Hematopoietic multipotent progenitor cell (in vitro differentiated cells): ENCODE data around the gene ACSBG1. TPM values are rescaled to one million over a fixed set of nuclear protein-coding genes. Genes with fewer than 3 reads are reported as not detected.
A peak's percentile ranks its signal among the peaks of the same experiment; 100 is the strongest.
"Not testable (repeated sequence)": the region's sequence is repeated elsewhere in the genome, so short reads cannot be mapped to it uniquely, and the experiment has no call there.

Experiments
- DNase-seq, 3 donors: peaks; one replicate each; pipeline ENCODE4 v3.0.0-alpha.2; 2011 to 2015; ENCODE audit warnings: low read depth in 2 of 3, low spot score in 2 of 3
- total RNA-seq: library from RNA; depleted of rRNA; stranded (reverse); fragments of >200 nt; gene quantifications from one replicate; pipeline ENCODE4 v1.2.3, GENCODE V29; 2012

The ACSBG1 gene
- total RNA-seq, 1 donor: under 0.01 TPM

DNA sequence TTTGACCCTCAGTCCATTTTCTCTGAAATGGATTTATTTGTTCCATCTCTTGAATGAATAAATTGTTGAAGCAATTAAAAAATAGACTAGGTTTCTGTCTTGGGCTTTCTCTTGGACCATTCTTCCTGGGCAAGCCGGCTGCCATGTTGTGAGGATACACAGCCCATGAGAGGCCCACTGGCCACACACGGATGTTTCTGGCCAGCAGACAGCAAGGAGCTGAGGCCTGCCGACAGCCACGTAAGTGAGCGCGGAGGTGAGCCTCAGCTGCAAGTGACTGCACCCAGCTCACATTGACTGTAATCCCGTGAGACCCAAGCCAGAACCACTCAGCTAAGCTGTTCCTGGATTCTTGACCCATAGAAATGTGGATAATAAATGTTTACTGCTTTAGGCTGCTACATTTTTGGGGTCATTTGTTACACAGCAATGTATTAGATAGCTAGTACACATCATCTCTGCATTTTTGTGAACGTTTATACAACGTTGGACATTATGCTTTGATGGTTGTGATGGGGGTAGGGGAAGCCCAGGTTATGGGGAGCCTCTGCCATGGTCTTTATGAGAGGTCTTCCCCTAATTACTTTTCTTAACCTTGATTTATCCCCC lies 62.4 kb downstream of the ACSBG1 start:
- no peak for DNase-seq

DNA sequence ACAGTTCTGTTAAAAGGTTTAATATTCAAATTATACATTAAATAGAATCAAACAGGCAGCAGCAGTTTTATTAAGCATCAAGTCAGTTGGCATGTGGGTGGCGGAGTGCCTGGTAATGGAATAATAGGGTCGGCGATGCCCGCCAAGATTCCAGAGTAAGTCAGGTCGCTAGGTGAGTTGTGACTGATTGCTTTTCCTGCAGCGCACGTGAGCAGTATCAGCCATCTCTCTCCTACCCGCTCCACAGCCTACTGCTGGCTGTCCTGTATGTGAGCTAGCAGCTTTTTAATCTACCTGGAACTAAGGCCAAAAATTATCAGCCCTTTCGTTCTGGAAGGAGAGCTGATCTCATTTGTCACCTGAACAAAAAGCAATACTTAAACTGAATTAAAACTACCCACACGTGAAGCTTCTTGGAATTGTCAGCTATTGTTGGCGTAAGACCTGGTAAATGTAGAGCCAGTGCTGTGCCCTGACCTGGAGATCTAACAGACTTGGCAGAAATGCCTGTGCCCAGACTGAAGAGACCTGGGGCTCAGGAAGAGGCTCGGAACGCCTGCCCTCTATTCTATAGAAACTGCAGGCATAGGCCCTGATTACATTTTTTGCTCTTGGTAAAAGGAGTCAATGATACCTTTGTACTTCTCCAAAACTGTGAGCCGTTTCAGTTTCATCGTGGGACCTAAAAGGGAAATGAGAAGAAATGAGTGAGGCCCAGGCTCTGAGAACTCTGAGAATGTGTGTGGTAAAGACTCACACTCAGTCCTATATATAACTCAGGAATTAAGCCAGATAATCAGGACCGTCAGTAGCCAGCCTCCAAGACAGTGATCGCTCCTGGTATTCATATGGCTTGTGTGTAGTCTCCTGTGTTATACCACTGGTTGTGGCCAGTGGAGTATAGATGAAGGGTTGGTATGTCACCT lies 63.3 kb downstream of the ACSBG1 start:
- peak in 1 of 3 donors; percentile 22 for DNase-seq

GRCh38 chr15:78168608-78169007 lies 65.8 kb downstream of the ACSBG1 start:
- peak in 1 of 3 donors; percentile 35 for DNase-seq

DNA sequence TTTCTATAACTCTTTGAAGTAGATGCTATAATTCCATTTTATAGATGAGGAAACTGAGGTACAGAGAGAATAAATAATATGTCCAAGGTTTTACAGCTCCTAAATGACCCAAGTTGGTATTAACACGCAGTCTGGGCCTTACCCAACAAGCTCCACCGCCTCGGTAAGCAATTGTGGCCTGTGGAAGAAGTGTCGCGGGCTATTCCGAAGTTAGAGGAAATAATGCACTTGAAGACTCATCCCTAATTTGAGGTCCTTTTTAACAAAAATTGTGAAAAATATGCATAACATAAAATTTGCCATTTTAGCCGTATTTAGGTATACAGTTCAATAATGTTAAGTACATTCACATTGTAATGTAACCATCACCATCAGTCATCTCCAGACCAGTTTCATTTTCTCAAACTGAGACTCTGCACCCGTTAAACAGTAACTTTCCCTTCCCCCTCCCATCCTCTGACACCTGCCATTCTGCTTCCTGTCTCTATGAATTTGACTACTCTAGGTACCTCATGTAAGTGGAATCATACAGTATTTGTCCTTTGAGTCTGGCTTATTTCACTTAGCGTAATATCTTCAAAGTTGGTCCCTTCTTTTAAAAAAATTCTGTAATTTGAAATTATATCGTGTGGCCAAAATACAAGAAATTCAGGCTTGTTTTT lies 67.0 kb downstream of the ACSBG1 start:
- peak in 1 of 3 donors; percentile 32 for DNase-seq

- DNase-seq: no peak
These were observed 70.4 kb downstream of the ACSBG1 start for GRCh38 chr15:78164010-78164409.

- DNase-seq: no peak
These were observed 72.3 kb downstream of the ACSBG1 start for GRCh38 chr15:78162038-78162437.

GRCh38 chr15:78159395-78159794 lies 75.0 kb downstream of the ACSBG1 start:
- no peak for DNase-seq

DNA sequence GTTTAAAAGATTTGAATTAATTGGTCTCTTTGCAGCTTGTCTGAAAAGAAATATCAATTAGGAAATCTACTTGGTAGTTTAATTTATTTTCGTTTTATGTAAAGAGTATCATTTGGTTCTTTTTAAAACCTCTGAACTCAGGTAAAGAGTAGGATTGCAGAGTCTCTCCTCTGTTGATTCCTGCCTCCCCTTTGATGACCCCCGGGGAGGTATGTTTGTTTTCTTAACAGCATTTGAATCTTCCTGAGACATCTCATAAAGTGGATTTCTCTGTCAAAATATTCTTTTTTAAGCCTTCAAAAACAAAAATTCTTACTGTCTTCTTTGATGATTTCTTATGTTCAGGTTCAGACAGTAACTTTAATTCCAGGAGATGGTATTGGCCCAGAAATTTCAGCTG lies 77.2 kb downstream of the ACSBG1 start:
- DNase-seq: no peak

GRCh38 chr15:78156653-78157052 lies 77.7 kb downstream of the ACSBG1 start:
- no peak for DNase-seq

DNA sequence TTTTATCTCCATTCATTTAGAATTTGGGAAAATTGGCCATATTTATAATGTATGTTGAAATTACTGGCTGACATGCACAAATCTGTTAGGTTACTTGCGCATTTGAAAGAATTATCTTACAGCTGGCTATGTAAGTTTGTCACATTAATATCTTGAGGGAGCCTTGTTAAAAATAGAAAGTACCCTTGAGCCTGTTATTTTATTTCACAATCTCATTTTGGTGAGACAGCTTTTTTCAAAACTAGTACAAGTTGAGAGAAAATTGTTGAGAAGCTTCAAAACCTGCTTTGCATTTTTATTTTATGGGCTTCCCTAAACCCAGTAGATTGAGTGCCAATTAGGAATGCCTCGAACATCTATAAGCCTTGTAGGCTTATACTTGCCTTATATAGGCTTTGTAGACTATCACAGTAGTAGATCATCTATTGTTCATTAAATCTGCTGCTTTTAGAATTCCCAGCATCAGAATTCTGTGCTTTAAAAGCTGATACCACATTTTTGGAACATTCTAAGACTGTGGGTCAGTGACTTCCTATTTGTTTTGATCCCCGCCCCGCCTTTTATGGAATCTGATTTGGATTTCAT lies 78.9 kb downstream of the ACSBG1 start:
- no peak for DNase-seq

GRCh38 chr15:78154955-78155354 lies 79.4 kb downstream of the ACSBG1 start:
- no peak for DNase-seq

DNA sequence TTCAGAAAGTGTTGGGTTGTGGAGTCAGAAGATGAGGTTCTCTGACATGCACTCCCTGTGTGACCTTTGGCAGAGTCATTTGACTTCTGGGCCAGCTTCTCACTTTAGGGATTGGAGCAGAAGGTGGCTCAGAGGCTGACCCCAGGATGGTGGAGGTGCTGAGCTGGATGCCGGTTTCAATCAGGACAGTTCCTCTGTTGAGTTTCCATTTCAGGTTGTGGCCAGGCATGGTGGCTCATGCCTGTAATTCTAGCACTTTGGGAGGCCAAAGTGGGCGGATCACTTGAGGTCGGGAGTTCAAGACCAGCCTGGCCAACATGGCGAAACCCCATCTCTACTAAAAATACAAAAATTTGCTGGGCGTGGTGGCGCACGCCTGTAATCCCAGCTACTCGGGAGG lies 83.3 kb downstream of the ACSBG1 start:
- not testable (repeated sequence) for DNase-seq

- DNase-seq: no peak
These were observed 84.3 kb downstream of the ACSBG1 start for GRCh38 chr15:78149805-78150751.

GRCh38 chr15:78149068-78149804 lies 85.1 kb downstream of the ACSBG1 start, which contains the start of gene IDH3A:
IDH3A (plus strand) TSS chr15:78149362; CDS start chr15:78149404, 42 bp downstream.
- DNase-seq: peak; percentile 97 to 99 (median 98)

GRCh38 chr15:78148392-78149067 lies 85.8 kb downstream of the ACSBG1 start:
- no peak for DNase-seq

DNA sequence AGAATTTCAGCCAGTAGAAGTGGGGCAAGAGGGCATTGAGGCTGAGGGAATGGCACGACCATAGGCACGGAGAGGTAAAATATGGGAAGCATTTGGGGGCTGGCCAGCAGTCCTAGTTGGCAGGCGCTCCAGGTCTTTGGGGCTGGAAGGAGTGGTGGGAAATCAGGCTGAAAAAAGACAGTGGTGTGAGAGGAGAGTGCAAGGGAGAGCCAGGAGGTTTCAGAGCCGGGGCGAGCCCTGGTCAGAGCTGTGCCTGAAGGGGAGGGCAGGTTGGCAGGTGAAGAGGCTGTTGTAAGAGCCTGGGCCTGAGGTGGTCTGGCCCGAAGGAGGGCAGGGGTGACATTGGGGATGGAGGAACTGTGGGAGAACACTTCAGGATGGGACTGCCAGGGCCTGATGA lies 86.8 kb downstream of the ACSBG1 start:
- DNase-seq: no peak

- DNase-seq: no peak
These were observed 87.8 kb downstream of the ACSBG1 start for GRCh38 chr15:78146425-78147154.

GRCh38 chr15:78142332-78142731 lies 92.0 kb downstream of the ACSBG1 start:
- no peak for DNase-seq
